ENCODE results near the gene TRMT10C.
"Not testable (repeated sequence)": the region's sequence is repeated elsewhere in the genome, so short reads cannot be mapped to it uniquely, and the experiment has no call there.

TRMT10C gene

GRCh38 chr3:101549473-101549872, 12.2 kb upstream of the TRMT10C start:
- no peak for DNase-seq

GRCh38 chr3:101551359-101552081, 10.1 kb upstream of the TRMT10C start:
- not testable (repeated sequence) for DNase-seq

- not testable (repeated sequence) for DNase-seq
Measured at GRCh38 chr3:101553381-101553780, 8.3 kb upstream of the TRMT10C start.

GRCh38 chr3:101556064-101556463, 5.6 kb upstream of the TRMT10C start:
- DNase-seq, result no peak

- no peak for DNase-seq
Measured at GRCh38 chr3:101567528-101568317, 6.1 kb downstream of the TRMT10C start.

- no peak for DNase-seq
Measured at GRCh38 chr3:101571028-101571895, 9.6 kb downstream of the TRMT10C start.

GRCh38 chr3:101573449-101574387, 12.1 kb downstream of the TRMT10C start, which contains the start of gene PCNP:
PCNP (plus strand) TSS chr3:101574180; CDS start chr3:101574216, 36 bp downstream.
- peak; percentile 99 for DNase-seq

GRCh38 chr3:101574388-101575112, 12.9 kb downstream of the TRMT10C start:
- peak; percentile 79 for DNase-seq

- no peak for DNase-seq
Measured at GRCh38 chr3:101577286-101577685, 15.6 kb downstream of the TRMT10C start.

- no peak for DNase-seq
Measured at GRCh38 chr3:101588616-101589015, 26.9 kb downstream of the TRMT10C start.

- no peak for DNase-seq
Measured at GRCh38 chr3:101591071-101591470, 29.4 kb downstream of the TRMT10C start.

- no peak for DNase-seq
Measured at GRCh38 chr3:101602731-101603130, 41.1 kb downstream of the TRMT10C start.

GRCh38 chr3:101603184-101603583, 41.5 kb downstream of the TRMT10C start:
- DNase-seq, result no peak

- DNase-seq, result not testable (repeated sequence)
Measured at GRCh38 chr3:101605398-101605797, 43.7 kb downstream of the TRMT10C start.

- DNase-seq, result no peak
Measured at GRCh38 chr3:101611023-101611422, 49.4 kb downstream of the TRMT10C start.

- DNase-seq, result not testable (repeated sequence)
Measured at GRCh38 chr3:101613014-101613413, 51.3 kb downstream of the TRMT10C start.

GRCh38 chr3:101615525-101615924, 53.9 kb downstream of the TRMT10C start:
- DNase-seq, result no peak

Data from femur (tissue), 1 donor.